ENCODE results near the gene NPIPB6.

Gene NPIPB6

DNA sequence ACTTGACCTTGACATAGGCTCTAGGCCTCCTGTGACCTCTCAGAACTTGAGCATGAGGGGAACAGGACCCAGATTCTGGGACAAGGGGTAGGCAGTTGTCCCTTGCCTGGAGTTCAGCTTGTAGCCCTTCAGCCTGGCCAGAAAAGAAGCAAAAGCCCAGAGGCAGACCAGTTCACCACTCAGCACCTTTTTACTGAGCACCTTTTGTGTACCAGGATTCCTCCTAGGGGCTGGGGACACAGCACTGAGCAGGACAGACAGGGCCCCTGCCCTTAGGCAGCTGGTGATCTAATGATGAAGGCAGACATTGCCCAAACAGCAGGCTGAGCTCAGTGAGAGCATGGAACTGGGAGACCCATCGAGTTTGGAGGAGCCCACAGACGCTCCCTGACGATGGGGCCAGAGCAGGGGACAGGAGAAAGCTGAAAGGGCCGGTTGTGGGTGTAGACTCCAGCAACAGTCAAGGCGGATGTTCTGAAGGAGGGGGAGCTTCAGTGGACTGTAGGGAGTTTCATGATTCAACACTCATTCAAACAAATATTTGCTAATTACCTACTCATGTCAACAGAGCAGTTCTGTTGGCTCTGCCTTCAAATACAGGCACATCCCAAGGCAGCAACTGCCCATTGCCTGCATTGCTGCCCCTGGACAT lies 38.9 kb downstream of the NPIPB6 start:
- DNase-seq = no peak

- peak in 2 of 58 donors; percentile 9 to 14 for DNase-seq
These were observed 41.5 kb downstream of the NPIPB6 start for GRCh38 chr16:28321700-28322411.

DNA sequence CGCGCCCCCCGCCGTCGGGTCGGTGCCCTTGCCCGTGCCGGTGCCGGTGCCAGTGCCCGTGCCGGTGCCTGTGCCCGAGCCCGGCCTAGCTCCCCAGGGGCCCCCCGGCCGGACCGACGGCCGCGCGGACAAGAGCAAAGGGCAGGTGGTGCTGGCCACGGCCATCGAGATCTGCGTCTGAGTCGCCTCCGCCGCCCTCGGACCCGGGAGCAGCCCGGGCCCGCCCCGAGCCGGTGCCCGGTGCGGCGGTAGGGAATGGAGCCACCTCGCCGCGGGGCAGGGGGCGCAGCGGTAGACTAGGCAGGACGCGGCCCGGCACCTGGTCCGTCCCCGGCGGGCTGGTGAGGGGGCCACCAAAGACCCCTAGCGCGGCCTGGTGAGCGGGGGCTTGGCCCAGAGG lies 42.6 kb downstream of the NPIPB6 start:
- DNase-seq = no peak

GRCh38 chr16:28320023-28320561 lies 43.2 kb downstream of the NPIPB6 start:
- no peak for DNase-seq

GRCh38 chr16:28319476-28320022 lies 43.8 kb downstream of the NPIPB6 start:
- DNase-seq = no peak

DNA sequence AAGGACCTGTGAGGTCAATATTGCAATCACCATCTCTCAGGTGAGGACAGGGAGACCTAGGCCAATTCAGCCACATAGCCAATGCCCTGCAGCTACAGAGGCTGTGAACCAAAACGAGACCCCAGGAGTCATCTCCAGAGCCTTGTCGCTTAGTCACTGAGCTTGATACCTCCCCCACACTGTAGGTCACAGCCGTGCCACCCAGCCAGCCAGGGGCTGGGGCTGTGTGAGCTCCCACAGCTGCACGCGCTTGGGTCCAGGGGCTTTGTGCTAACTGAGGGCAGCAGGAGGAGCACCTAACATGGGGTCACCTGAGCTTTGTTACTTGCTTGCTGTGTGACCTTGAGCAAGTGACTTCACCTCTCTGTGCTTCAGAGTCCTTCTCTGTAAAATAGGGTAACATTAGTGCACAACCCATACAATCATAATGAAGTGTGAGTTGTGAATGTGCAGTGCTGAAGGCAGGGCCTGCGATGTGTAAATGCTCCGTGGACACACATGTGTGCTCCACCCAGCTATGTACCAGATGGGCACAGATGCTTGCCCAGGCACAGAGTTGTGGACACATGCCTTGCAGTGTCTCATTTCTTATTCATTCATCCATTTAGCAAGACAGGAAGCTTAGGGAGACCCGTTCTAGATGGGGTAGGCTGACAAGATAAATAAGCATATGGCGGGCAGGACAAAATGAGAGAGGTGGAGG lies 45.1 kb downstream of the NPIPB6 start:
- no peak for DNase-seq

GRCh38 chr16:28317040-28317880 lies 46.0 kb downstream of the NPIPB6 start:
- DNase-seq = peak in 39 of 58 donors; percentile 4 to 66 (median 23)

DNA sequence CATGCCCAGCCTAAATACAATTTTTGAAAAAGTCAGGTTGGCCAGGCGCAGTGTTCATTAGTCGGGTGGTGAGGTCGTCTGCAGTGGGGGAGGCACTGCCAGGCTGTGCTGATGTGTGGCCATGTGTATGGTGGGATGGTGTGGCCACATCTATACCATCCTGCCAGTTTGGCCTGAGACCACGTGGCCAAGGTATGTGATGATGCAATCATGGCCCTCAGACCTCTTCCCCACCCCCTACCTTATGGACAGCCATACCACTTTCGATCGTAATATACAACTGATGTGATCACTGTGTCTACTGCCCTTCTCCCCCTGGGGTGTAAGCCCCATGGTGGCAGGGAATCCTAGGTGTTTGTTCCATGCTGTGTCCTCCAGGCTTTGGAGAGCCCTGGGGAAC lies 47.3 kb downstream of the NPIPB6 start:
- no peak for DNase-seq

DNA sequence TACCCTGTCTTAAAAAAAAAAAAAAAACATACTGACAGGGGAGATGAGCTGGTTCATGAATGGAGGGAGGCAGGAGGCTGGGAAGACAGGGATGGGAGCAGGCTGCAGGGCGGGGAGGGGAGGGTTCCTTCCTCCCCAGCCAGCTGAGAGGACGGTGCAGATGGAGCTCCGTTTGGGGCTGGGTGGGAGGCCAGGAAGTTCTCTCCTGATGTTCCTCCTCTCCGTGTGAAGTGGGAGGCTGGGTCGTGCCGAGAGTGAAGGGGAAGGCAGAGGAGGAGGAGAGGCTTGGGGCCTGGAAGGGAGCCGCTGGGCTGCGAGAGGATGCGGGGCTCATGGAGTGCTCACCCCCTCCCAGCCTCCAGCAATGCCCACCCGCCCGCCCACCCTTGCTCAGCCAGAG lies 49.7 kb downstream of the NPIPB6 start:
- DNase-seq = peak in 18 of 58 donors; percentile 10 to 54 (median 24)

- DNase-seq = no peak
These were observed 51.0 kb downstream of the NPIPB6 start for GRCh38 chr16:28312327-28312726.

DNA sequence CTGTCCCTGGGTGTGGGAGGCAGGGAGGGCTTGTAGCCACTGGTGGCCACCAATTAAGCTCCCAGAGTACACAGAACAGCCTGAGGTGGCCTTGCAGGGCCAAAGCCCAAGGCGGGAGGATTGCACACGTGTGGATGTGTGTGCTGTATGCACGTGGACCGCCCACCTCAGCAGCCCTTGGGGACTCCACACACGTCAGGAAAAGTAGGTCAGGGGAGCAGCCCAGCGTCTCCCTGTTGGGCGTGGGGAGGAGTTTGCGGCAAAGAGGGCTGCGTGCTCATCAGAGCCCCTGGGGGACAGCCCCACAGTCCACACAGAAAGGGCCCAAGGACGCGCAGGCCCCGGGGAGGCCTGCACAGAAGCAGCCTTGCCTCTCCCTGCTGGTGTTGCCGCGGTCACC lies 51.4 kb downstream of the NPIPB6 start:
- no peak for DNase-seq

GRCh38 chr16:28311413-28311812 lies 51.9 kb downstream of the NPIPB6 start:
- DNase-seq = no peak

GRCh38 chr16:28310796-28311195 lies 52.5 kb downstream of the NPIPB6 start:
- DNase-seq = no peak

DNA sequence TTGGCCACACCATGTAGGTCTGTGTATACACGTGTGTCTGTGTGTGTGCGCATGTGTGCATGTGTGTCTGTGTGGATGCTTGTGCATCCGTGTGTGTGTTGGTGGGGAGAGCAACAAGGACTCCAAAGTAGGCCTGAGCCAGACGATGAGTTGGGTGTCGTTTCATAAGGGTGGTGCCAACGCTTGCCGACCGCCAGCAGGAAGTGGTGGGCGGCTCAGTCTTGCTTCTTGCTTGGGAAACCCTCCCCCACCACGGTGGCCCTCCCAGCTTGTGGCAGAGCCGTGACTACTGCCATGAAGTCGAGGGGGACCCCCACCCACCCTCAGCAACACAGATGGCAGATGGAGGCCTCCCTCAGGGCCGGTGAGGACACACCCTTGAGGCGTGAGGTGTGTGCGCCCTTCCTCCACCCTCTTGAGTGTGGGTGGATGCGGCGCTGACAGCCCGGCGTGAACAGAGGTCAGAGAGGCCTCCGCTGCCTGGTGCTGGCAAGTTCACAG lies 53.4 kb downstream of the NPIPB6 start:
- DNase-seq = peak in 13 of 58 donors; percentile 5 to 53 (median 18)

DNA sequence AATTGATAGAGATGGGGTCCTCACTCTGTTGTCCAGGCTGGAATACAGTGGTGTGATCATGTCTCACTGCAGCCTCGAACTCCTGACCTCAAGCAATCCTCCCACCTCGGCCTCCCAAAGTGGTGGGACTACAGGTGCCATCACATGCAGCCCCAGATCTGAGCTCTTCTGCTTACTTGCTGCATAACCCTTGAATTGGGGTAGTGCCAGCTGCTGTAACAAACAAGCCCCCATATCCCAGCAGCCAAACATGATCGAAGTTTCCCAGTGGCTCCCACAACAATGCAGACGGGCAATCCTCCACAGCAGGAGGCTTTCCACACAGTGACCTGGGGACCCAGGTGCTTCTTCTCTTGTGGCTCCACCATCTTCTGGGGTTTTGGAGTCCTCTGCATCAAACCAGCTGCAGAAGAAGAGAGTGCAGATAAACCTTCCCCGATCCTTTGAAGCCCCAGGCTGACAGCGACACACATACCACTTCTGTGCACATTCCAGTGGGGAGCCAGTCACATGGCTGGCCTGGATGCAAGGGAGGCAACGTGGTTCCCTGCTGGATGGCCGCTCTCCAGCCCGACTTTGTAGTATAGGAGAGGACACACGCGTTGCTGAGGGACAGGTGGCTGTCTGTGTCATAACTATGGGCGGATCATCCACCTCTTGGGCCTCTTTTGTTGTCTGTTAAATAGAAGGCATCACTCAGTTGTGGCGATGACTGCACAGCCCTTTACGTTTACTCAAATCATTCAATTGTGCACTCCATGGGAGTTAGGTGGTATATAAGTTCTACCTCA lies 54.3 kb downstream of the NPIPB6 start:
- no peak for DNase-seq

DNA sequence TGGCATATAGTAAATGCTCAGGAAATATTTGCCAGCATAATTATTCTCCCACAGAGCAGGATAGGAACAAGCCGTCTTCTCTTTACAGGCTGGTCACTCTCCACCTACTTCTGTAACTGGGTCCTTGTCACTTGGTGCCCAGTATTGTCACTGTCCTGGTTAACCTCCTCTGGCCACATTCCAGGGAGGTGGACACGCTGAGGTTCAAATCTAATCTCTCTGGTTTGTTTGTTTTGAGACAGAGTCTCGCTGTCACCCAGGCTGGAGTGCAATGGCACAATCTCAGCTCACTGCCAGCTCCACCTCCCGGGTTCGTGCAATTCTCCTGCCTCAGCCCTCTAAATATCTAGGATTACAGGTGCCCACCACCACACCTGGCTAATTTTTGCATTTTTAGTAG lies 55.4 kb downstream of the NPIPB6 start:
- no peak for DNase-seq

GRCh38 chr16:28304214-28304613 lies 59.1 kb downstream of the NPIPB6 start:
- no peak for DNase-seq

DNA sequence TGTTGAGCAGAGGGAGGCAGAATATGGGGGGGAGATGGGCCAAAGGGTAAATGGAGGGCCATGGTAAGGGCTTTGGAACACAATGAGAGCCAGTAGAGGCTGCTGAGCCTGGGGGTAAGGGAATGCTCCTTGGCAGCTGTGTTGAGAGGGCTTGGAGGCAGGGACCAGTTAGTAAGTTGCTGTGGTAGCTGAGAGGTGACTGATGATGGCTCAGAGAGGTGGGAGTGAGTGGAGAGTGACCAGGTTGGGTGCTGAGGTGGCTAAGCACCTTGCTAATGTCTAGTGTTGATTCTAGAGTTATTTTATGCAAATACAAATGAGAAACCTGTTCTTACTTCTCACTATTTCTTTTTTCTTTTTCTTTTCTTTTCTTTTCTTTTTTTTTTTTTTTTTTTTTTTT lies 60.2 kb downstream of the NPIPB6 start:
- no peak for DNase-seq

- no peak for DNase-seq
These were observed 61.7 kb downstream of the NPIPB6 start for GRCh38 chr16:28301620-28302019.

GRCh38 chr16:28301154-28301553 lies 62.2 kb downstream of the NPIPB6 start:
- DNase-seq = peak in 4 of 58 donors; percentile 7 to 12 (median 7)

Data from anterior cingulate cortex (tissue), 58 donors.